Measurements from ENCODE around the gene PLXNC1. TPM values are rescaled to one million over a fixed set of nuclear protein-coding genes. Genes with fewer than 3 reads are reported as not detected.
A peak's percentile ranks its signal among the peaks of the same experiment; 100 is the strongest.

The PLXNC1 gene
- total RNA-seq, 1 donor from 2014 or later: 12.3 TPM

DNA sequence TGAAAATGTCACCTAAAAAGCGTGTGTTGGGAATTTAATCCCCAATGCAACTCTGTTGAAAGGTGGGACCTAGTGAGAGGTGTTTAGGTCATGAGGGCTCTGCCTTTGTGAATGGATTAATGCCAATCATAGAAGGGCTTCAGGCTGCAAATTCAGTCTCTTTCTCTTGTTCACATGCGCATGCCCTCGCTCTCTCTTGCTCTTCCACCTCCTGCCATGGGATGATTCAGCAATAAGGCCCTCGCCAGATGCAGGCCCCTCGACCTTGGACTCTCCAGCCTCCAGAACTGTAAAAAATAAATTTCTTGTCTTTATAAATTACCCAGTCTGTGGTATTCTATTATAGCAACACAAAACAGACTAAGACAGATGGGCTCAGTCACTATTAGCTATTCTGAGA, 55.4 kb downstream of the PLXNC1 start:
- no peak for DNase-seq (ENCODE audit: low spot score)

DNA sequence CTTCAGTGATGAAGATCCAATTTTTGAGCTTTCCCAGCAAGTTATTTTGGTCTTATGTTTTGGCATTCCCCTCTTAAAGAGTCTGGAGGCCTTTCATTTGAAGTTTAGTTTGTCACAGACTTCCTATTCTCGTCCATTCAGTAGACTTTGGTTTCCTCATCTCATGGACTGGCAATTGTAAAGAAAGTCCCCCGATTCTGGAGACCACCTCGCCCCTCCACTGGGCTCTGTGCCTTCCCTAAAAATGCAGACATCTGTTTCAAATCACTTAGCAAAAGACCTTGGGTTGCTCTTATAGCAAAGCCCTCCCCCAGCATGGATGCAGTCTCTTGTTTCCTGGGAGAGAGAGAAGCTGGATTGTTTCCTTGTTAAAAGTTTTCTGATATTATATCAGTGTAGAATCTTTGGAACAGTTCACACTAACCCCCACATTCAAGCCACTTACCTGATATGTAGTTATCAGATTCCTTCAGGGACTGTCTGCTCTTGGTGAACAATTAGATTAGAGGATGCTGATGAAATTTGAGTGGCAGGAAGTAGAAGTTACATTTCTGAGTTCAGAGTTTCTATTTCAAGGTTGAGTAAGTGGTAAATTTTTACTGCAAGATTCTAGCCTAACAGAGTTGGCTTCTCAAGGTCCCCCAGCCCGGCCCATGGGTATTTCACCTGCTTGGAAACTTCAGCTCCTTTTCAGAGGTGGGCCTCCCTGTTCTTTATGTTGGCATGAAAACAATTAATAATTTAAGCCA, 56.3 kb downstream of the PLXNC1 start:
- no peak for DNase-seq (ENCODE audit: low spot score)

DNA sequence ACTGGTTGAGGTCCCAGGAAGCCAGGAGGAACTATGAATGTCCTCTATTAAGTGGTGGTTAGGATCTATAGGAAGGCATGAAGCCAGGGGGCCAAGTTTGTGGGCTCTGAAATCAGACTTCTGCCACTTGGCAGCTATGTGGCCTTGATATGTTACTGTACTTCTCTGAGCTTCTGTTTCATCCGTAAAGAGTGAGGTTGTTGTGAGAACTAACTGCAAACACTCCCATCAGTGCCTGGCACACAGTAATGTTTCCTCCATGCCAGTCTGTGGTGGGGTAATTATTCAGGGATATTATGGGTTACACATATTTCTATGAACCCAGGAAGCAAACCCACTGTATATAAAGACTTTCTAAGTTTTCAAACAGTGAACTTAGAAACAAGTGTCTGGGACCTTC, 57.4 kb downstream of the PLXNC1 start:
- no peak for DNase-seq (ENCODE audit: low spot score)

DNA sequence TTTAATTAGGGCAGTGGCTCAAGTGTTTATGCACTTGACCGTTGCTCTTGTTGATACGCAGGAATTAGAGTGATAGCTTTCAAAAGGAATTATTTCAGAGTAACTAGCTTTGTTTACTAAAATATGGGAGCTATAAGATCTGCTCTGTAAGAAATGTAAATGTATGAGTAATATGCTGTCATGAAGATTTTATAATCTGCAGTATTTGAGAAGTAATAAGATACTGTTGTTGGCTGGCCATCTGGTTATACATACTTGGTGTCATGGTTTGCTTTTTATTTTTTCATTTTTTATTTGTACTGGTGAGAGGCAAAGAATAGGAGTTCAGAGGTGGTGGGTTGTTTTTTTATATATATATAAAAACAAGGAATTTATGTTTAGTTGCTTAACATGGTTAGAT, 58.5 kb downstream of the PLXNC1 start:
- no peak for DNase-seq (ENCODE audit: low spot score)

DNA sequence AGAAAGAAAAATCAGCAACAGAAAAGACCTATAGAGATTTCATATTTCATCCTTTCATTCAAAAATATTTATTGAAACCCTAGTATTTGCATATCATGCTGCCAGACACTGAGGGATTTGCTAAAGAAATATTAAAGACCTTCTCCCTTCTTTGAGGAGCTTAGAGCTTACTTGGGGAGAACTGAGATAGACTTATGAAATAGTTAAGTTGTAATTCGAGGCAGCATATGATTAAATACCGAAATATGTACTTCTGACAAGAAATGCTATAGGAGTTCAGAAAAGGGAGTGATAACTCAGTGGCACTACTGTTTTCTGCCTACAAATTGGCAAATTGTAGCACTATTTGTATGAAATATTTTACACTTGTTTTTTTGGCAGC, 59.1 kb downstream of the PLXNC1 start:
- DNase-seq (ENCODE audit: low spot score): peak; percentile 32

DNA sequence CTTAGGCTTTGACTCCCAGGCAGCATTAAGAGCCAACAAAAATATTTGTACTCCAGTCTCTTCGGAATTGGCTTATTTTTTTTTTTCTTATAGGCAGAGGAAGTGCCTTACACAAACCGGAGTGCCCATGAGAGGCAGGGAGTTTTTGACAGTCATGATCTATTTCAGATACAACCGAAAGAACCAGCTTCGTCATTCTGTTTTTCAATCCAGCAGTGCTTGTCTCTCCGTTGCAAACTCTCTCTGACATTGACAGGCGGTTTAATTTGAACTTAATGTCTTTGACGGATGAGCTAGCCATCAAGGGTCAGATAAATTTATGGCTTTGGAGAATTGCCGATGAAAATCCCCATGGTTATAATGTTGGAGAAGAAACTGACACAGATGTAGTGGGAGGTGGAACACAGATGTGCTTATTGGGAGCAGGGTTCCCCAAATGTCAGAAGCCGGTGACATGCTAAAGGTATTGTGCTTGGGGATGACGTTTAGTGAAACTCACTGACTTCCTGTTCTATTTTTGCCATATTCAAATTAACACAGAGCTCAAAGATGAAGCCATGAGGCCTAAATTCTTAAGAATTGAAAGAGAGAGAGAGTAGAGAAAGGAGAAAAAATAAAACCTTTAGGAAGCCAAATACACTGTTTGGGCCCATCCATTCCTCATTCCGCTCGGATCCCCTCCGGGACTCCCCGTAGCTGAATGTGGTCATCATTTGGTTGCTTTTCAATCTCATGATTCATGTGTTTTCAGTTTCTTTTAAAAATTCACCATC, 59.7 kb downstream of the PLXNC1 start:
- DNase-seq (ENCODE audit: low spot score): peak; percentile 15

DNA sequence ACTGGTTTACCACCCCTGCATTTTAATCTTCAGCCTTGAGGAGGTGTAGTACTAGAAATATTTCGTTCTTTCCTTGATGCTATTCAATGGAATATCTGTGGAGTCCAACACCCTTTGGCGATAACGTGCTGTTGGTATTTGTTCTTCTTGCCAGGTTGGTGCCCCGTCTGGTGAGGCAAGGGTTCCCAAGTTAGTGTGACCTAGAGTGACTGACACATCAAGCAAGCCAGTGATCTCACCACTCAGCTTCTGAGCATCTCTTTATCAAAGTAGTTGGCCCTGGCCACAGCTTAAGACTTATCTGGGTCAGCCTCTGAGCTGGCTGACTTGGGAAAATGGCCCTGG, 60.2 kb downstream of the PLXNC1 start:
- no peak for DNase-seq (ENCODE audit: low spot score)

DNA sequence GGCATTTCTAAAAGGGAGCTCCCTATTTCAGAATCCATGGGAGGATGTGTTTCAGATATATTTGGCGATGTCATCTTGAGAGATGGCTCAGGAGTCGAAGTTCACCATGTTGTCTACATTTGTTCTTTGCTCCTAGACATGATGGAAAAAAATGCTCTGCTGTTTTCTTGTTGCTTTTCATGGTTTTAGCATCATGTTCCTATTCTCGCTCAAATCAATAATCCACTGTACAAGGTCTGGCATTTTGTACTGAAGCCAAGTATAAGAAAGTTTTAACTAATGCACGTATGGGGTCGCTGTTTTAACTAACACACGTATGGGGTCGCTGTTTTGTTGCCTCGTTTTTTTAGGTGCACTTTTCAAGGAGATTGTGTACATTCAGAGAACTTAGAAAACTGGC, 60.9 kb downstream of the PLXNC1 start:
- no peak for DNase-seq (ENCODE audit: low spot score)

DNA sequence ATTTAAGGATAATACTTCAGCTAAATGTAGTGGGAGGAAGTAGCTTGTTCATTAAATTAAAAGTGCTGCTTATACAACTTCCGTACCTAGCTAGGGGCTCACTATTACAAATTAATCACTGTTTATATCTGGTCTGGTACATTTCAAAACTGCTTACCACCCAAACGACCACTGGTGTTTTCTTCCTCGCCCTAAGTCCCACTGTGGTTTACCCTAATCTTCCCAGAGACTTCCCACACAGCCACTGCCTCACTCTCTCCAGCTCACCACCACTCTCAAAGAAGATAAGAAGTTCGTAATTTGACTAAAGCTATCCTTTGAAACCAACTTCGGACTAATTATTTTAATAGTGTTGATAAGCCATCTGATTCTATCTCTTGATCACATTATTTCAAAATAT, 62.6 kb downstream of the PLXNC1 start:
- no peak for DNase-seq (ENCODE audit: low spot score)

DNA sequence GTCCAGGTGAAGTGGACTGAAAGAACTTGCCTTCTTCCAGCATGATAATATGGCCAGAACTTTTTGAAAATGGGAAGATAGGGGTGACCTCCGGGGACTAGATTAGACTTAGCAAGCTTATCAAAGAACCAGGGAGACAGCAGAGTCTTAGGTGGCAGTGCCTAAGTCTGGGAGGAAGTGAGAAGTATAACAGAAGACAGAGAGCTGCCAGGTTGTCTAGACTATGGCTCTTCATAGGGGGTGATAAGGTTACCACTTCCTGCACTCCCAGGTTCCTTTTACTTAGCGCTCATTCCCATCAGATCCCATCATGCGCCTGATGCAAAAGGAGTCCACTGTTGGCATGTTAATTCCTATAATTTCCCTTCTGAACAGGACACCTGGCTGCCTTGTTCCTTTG, 69.9 kb downstream of the PLXNC1 start:
- no peak for DNase-seq (ENCODE audit: low spot score)

DNA sequence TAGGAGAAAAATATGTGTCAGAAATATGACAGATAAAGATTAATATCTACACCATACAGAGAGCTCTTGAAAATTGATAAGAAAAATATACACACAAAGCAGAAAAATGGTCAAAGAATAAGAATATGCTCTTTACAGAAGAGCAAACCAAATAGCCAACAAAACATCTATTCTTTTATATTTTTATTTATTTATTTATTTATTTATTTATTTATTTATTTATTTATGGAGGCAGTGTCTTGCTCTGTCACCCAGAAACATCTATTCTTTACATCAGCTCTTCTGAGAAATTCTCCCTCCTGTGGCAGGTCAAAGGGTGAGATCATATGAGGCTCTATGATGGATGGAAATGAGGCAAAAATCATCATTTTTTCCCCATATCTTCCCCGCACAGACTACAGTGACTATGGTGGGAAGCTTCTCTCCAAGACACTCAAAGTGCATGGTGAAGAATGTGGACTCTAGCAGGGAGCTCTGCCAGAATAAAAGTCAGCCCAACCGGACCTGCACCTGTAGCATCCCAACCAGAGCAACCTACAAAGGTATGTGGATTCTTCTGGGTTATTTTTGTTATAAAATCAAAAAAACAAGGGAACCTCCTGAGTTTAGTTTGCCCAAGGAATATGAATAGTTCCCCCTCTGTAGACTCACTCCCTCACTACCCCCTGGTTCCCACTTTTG, 71.4 kb downstream of the PLXNC1 start:
- no peak for DNase-seq (ENCODE audit: low spot score)

DNA sequence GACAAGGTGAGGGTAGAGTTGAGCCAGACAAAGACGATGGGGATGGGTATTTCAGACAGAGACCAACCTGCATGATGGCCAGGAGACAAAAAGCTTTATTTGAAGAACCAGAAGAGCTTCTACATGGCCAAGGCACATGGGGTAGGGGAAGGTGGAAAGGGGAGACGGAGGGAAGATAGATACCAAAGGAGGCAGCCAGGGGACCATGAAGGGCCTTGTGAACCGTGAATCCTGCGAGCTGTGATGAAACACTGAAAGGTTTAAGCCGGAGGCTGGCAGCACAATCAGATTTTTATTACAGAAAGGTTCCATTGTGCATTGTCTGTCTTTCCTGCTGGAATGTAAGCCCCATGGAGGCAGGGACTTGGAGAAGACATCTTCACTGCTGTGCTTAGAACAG, 72.4 kb downstream of the PLXNC1 start:
- no peak for DNase-seq (ENCODE audit: low spot score)

DNA sequence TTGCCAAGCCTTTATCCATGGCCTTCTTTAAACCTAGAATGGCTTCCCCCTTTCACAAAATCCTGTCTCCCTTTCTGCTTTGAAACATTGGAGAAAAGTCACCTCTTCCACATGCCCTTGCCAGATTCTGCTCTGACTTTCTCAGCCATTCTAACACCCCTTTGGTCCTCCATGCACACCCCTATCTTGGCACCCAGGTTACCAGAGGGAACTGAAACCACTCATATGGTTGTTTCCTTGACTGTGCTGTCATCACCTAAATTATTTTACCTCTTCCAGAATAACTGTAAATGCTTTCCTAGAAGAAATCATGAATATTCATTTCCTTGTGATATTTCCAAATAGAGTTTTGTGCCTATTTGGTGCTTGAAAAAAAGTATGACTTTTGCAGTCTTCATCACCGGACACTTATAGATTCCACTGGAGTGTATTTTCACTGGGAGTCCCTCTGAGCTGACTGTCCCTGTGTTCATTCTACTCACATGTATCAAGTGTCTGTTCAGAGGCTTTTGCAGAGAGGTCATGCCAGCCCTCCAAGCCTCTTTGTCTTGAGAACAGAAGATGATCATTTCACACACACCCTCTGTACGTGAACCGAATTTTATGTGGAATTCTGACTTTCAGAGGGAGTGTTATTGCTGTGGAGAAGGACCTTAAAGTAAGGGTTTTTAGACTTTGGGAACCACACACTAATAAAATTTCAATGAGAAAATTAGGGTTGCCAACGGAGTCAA, 74.1 kb downstream of the PLXNC1 start:
- no peak for DNase-seq (ENCODE audit: low spot score)

DNA sequence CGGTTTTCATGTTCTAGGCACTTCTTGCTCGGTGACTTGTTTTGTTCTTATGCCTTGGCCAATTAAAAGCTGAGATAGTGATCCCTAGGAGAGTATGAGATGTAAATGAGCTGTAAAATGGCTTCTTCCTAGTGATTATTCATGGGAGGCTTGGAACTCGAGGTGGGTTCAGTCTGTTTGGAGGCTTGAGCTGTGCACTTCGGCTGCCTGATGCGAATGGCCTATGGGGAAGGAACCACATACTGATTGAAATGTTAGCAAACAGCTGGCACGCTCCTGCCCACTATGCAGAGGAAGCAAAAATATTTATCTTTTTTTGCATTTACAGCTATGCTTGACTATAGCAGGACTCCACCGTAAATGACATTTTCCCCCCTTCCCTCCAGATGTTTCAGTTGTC, 75.5 kb downstream of the PLXNC1 start:
- no peak for DNase-seq (ENCODE audit: low spot score)

DNA sequence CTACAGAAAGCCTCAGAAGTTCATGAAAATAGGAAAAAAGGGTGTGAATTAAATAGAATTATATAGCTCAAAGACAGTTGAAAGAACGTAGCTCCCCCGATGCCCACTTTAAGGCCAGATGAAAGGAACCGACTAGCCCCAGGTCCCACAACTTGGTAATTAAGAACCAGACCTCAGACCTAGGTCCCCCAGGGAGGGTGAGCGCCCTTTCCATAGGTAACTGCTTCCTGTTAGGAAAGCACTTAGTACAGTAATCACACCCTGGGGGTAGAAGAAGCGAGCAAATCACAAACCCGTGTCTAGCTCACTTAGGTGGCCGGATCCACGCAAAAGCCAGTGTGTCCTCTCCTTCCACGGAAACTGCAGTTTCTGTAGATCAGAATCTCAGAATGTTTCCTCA, 77.1 kb downstream of the PLXNC1 start:
- no peak for DNase-seq (ENCODE audit: low spot score)

DNA sequence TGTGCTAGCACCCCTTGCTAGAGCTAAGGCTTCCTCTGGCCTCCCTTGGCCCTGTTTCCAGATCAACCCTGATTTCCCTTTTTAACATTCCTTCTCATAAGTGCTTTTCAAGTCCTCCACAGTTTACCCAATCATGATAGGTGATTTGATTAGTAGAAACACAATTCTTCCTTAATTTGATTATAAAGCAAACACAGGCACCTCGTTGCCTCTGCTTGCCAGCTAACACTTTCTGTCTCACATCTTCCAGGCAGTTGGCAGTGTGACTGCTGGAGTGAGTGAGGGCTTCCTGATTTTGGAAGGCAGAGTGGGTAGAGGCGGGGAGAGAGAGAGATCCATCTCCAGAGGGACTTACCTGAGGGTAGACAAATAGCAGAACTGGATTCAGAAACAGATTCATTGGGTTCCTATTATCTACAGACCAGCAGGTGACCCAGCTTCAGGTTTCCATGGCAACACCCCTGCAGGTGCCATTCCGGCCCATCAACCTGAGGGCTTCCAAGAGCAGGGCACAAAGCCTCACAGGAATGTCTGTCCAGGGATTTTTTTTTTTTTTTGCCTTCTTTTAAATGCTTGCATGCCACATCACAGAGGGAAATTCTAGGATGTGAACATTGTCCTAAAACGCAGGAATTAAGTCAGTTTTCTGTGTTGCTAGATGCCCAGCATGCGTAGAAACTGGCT, 77.7 kb downstream of the PLXNC1 start:
- no peak for DNase-seq (ENCODE audit: low spot score)

DNA sequence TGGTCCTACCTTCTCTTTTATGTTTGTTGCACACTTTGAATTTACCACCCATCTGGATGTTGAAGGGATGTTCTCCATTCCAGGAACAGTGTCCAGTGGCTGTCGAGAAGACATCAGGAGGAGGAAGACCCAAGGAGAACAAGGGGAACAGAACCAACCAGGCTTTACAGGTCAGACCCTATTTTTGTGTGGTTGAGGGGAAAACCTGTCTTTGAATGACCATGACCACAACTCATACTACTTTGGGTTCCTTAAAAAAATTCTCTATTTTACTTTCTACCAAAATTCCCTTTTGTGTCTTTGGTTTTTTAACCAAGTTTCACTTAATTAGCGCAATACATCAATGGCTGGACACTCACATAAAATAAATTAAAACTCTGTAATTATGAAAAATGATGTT, 78.7 kb downstream of the PLXNC1 start:
- DNase-seq (ENCODE audit: low spot score): no peak

DNA sequence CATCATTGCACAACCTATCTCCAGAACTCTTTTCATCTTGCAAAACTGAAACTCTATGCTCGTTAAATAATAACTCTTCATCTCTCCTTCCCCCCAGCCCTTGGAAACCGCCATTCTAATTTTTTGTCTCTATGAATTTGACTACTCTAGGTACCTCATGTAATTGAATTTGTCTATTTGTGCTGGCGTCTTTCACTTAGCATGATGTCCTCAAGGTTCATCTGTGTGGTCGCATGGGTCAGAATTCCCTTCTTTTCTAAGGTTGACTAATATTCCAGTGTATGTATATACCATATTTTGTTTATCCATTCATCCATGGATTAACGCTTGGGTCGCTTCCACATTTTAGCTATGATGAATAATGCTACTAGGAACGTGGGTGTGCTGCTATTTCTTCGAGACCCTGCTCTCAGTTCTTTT, 80.1 kb downstream of the PLXNC1 start:
- no peak for DNase-seq (ENCODE audit: low spot score)

DNA sequence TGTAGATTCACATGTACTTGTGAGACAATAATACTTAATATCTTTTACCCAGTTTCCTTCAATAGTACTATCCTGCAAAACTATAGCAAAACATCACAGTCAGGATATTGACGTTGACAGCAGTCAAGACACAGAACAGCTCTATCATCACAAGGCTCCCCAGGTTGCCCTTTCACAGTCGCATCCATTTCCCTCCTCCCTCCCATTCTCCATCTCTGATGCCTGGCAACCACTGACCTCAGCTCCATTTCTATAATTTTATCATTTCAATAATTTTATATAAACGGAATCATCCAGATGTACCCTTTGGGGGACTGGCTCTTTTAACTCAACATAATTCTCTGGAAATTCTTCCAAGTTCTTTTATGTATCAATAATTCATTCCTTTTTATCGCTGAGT, 81.5 kb downstream of the PLXNC1 start:
- no peak for DNase-seq (ENCODE audit: low spot score)

DNA sequence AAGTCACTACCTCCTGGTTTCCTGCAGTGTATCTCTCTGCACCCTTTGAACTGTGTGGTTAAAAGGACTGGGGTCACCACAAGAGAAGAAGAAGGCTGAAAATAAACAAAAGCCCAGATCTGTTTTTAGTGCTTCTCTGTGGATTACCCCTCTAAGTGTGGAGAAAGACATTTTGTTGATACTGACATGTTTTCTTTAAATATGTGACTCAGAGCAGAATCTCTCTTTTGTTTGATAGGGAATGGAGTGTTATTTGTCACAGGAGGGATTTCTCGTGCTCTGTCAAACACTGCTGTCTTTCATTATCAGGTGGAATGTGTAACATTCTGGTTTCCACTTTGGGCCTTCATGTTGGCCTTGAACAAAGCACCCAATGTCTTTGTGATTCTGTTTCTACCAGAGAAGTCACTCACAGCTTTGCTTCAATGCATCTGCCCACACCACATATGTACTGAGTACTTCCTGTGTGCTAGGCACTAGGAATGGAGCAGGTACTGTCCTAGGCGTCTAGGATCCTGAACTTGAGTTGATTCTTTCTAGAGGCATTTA, 82.1 kb downstream of the PLXNC1 start:
- no peak for DNase-seq (ENCODE audit: low spot score)

DNA sequence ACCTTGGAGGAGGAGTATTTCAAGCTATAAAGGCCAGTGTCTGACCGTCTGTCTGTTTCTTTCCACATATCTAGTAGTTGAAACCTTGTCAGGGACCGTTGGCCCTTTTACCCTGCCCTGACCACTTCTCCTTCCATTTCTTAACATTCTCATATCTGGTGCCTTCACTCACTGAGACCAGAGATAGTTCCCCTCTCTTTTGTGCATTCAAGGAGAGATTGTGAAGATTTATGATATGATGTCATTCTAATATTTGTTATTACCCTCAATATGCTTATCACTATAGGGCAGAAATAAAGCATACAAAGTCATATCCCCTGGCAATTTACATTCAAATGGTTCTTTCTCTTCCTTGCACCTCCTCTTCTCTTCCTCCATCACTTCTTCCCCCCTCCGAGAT, 83.3 kb downstream of the PLXNC1 start:
- DNase-seq (ENCODE audit: low spot score): no peak

All from umbilical cord (tissue), 2 donors.